NCI-H2171 (cell line): ENCODE results near the gene COLQ.
"Not testable (repeated sequence)": the region's sequence is repeated elsewhere in the genome, so short reads cannot be mapped to it uniquely, and the experiment has no call there.

ENCODE experiments used
- DNase-seq: peaks from one replicate; lab custom pipeline; 2025; lab: John Stamatoyannopoulos, UW

The COLQ gene

DNA sequence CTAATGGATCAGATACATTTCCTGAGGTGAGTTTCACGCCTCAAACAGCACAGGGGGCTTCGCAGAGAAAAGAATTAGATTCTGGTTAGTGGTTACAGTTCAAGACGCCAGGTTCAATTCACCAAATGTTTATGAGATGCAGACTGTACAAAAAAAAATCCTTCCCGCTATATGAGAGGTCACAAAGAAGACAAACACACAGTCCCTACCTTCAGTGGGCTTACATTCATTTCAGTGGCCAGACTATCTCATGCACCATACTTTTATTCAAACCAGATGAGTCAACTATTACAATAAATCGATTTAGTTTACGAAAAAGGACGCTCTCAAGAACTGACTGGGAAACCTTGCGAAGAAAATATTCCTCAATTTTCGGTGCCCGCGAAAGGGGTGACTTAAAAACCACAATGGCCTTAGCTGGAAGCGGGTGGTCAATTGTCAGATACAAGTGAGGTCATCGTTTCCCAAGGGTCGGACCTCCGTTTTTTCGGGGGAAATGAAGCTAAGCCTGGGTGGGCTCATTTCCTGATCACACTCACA is 94.9 kb downstream of the COLQ start:
- DNase-seq: no peak

DNA sequence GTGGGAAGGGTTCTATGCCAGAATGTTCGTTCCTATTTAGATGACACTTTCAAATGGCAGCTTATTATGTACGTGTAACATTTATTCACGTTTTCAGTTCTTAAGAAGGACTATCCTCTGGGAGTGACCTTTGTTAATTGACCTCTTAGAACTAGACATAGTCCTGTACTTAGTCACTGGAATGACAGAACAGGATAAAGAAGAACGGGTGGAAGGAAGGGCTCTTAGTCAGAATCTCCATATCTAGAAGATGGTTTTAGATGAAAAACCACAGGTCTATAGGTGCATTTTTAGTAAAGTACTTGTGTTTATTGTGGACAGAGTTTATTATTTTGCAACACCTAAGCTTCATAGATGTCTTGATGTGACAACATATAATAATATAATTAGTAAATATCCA is 100.6 kb downstream of the COLQ start:
- no peak for DNase-seq

DNA sequence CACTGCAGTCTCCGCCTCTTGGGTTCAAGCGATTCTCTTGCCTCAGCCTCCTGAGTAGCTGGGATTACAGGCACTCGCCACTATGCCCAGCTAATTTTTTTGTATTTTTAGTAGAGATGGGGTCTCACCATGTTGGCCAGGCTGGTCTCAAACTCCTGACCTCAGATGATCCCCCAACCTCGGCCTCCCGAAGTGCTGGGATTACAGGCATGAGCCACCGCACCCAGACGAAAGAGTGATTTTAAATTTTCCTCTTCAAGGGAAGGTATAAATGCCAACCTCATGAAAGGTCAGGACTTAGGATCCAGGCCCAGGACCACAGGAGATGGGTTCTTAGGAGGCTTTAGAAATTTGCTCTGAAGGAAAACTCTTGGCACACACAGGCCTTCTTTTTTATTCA is 110.5 kb downstream of the COLQ start:
- not testable (repeated sequence) for DNase-seq

DNA sequence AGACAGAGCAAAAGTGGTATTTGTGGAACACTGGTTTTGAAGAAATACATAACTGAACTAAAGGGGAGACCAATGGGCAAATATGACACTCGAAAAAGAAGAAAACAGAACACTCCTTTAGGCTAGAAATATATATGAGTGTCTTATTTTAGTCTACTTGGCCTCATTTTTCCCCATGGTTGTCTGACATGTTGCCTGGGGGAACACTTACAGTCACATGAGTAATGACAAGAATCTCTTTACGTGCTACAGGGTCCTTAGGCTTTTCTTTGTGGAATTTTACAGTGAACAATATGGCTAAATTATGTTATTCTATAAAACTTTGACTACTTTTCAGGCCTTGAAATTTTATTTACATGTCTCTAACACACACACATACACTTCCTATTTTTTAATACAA is 111.7 kb downstream of the COLQ start:
- DNase-seq: no peak

GRCh38 chr3:15409239-15409638 is 112.3 kb downstream of the COLQ start:
- DNase-seq: no peak

DNA sequence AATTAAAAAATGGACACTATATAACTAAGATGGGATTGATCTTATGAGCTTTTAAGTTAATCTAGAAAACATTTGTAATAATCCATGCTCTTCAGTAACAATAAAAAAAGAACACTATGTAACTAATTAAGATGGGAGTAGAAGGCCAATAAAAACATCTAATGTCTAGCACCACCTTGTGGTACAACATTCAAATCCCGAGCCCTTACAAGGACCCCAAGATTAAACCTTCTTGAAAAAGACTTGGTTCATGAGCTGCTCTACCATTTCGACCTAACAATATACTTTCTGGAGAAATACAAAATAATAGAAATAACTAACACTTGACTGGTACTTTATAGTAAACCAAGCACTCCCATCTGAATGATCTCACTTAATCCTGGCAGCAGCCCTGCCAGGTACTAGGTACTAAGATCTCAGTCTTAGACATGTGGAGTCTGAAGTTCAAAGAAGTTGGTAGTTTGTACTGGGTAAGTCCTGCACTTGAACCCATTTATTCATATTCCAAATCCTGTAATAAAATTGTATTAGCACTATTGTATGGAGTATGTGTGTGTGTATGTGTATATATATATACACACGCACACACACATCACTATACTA is 116.0 kb downstream of the COLQ start:
- DNase-seq: peak; percentile 23

DNA sequence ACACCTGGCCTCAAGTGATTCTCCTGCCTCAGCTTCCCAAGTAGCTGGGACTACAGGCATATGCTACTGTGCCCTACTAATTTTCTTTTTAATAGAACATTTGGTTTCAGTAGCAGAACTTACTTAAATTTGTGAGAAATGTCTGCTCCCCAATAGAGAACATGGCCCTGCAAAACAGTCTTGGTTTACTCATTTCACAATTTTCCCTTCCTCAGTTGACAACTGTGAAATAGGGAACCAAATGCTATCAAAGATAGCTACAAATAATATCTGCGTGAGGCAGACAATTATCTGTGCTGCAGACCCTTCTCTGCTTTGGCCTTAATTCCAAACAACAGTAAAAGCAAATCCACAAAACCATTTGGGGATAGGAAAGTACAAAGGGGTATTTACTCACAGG is 116.7 kb downstream of the COLQ start:
- DNase-seq: no peak

GRCh38 chr3:15403965-15404364 is 117.5 kb downstream of the COLQ start:
- DNase-seq: no peak

- no peak for DNase-seq
Measured at GRCh38 chr3:15403495-15403894, 118.0 kb downstream of the COLQ start.

DNA sequence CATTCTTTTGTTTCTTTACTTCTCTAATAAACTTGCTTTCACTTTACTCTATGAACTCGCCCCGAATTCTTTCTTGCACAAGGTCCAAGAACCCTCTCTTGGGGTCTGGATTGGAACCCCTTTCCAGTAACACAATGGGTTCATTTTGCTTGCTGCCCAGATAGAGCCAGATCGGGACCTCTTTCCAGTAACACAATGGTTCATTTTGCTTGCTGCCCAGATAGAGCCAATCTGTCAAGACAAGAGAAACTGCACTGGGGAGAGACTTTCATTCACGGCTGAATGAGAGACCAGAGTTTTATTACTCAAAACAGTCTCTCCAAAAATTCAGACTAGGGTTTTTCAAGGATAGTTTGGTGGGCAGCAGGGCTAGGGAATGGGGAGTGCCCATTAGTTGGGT is 119.6 kb downstream of the COLQ start:
- no peak for DNase-seq
